GM19468 (cell line): ENCODE measurements around the gene RNF227.

Experiments used
- ATAC-seq: cut with Tn5 transposase; IDR thresholded peaks from one replicate; pipeline ENCODE4 v1.9.1; 2021; ENCODE audit warnings: mild to moderate bottlenecking, moderate library complexity, moderate number of reproducible peaks; ENCODE audit not compliant: unreplicated experiment; ENCODE audit errors: extremely low read depth

RNF227 gene

GRCh38 chr17:7893187-7893880, 22.8 kb downstream of the RNF227 start:
- no peak for ATAC-seq

DNA sequence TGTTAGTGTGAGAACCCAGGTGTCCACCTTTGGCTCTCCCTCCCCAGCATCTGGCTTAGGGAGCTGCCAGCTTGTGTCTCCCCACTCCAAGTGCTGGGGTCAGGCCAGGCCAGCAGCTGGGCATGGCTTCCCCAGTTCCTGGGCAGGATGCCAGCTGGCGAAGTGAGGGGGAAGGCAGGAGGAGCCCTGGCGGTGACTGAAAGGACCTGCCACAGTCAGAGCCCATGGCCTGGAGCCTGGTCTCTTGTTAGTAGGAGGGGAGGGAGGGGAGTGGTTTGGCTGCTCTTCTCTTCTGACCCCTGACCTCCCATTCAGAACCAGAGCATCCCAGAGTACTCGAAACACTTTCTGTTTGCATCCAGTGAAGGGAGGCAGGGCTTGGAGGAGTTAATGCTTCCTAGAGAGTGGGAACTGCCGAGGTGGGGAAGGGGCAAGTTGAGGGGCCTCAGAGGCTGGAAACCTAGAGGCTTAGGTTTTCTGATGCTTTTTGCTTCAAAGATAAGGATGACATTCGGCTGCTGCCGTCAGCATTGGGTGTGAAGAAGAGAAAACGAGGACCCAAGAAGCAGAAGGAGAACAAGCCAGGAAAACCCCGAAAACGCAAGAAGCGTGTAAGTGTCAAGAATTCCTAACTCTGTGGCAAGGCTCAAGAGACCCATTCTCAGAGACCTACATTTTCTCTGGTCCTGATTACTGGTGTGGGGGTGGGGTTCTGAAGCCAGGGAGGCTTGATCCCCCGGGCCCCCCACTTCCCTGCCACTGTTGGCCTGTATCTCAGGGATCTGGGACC, 26.7 kb downstream of the RNF227 start:
- ATAC-seq = no peak

DNA sequence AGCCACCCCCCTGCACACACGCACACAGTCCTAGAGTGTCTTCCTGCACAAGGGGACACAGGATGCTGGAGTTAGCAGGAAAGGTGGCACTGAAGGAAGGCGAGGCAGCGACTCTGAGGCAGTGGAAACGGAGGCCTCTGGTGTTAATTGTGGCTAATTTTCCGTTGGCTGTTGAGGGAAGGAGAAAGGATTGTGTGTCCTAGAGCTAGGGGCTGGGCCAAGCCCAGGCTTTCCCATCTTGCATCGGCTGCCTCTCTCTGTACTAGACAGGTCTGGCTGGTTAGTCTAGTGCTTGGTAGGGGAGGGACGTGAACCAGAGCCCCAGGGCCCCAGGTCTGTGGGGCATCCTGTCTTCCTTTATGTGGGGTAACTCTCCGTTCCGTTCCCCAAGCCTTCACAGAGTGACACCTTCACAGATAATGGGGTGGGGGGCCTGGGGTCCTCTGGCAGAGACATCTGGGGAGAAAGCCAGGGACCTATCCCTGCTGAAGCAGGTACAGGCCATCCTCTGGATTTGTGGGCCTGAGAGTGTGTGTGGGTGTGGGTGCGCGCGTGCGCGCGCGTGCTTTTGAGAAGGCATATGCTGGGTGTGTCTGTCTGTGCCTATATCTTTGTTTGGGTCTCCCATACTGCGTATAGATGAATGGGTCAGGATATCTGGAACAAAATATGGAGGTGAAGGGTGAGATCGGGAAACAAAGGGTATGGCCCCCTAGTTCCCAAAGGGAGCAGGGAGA, 27.7 kb downstream of the RNF227 start, which contains the start of gene CHD3:
Gene CHD3 (plus strand): TSS at position 606 of the 737 bp plus-strand sequence. CDS start 212 bp downstream, outside the sequence.
- no peak for ATAC-seq

DNA sequence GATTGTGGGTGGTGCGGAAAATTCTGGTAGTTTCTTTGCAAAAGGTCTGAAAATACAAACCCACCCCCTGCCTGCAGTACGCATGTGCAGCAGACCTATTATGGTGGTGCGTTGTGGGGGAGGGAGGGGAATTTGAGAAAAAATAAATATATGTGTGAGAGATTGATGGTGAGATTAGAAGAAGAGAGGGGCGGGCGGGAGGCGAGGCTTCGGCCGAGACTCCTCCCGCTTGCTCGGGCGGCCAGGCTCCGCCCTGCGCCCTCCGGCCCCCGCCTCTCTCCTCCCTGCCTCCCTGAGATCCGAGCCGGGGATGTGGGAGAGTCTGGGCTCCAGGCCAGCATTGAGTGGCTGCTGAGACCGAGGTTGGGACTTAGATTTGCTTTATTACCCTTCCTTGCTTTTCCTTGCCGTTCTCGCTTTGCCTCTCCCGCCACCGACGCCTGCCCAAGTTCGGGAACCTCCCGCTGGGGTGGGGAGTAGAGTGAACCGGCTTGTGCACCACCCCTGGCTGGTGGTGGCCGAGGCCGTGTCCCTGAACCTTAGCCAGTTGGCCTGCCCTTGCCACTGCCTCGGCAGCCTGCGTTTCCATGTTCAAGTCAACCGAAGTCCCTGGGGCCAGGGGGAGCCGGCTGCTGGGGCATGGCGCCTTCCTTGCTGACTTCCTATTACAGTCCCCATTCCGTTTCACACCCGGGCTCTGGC, 28.5 kb downstream of the RNF227 start:
- ATAC-seq = no peak

DNA sequence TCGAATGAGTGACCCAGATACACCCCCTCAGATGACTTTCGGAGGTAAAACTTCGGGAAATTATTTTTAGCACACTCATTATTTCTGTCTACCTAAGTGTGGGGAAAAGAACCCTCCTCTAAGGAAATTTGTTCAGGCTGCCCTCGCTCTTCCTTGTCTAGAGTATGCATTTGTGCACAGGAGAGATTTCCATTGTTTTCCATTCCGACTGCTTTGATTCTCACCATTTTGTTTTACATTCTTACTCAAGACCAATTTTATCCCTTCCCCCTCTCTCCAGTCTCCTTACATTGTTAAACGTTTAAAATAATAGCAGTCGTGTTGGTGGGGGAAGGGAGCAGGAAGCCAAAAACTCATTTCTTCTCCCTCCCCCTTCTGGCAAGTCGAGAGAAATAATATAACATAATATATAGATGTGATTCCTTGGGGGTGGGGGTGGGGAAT, 29.0 kb downstream of the RNF227 start:
- ATAC-seq = no peak

- no peak for ATAC-seq
Measured at GRCh38 chr17:7886227-7887037, 29.7 kb downstream of the RNF227 start.

DNA sequence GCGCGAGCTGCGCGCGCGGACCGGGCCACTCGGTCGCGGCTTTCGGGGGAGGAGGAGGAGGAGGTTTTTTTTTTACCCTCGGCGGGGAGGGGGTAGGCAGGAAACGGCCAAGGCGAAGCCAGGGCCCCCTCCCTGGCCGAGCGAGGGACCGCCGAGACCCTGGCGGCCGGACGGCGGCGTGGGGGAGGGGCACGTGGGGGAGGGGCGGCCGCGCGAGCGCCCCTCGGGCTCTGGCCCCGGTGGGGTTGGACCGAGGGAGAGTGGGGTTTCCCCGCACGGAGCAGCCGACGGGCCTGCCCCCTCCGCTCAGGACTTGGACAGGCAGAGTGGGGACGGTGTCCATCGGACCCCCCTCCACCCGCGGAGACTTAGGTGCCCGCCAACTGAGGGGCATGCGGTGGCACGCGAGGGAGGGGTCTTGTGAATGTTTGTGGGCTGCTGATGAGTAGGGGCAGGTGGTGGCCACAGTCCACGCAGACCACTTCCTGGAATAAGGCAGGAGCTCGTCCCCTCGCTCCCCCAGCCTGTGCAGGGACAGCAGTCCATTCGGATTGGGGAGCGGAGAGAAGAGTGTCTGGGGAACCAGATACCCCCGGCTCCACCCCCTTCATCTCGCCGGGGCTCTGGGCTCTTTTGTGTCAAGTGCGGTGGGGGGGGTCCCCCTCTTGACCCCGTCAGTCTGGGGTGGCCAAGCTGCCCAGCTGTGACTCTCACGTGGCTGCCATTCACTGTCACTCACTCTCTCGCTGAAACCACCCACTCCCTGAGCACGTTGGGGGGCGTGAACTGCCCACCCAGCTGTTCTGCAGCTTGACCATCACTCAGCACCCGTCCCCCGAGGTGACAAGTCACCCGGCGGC, 30.5 kb downstream of the RNF227 start:
- ATAC-seq = no peak

DNA sequence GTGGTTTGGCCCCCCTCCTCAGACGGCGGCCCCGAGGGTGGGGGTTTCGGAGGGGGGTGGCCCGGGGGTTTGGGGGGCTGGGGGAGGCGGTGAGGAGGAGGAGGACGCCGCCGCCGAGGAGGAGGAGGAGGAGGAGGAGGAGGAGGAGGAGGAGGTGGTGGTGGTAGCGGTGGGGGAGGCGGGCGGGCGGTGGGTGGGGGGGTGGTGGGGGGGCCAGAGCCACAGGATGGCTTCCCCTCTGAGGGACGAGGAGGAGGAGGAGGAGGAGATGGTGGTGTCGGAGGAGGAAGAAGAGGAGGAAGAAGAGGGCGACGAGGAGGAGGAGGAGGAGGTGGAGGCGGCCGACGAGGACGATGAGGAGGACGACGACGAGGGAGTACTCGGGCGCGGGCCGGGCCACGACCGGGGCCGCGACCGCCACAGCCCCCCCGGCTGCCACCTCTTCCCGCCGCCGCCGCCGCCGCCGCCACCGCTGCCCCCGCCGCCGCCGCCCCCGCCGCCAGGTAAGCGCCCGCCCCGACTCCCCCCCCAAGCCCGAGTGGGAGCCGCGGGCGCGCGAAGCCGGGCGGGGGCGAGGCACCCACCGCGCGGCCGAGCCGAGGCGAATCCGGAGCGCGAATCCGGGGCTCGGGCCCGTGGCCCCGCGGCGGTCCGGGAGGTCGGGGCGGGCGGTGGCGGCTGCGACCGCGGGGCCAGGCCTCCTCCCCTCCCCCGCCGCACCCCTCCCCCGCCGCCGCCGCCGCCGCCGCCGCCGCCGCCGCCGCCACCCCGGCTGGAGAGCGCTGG, 31.3 kb downstream of the RNF227 start:
- ATAC-seq = no peak

- no peak for ATAC-seq
Measured at GRCh38 chr17:7883781-7884386, 32.2 kb downstream of the RNF227 start.

- ATAC-seq = no peak
Measured at GRCh38 chr17:7882629-7883028, 33.5 kb downstream of the RNF227 start.

GRCh38 chr17:7882068-7882467, 34.0 kb downstream of the RNF227 start:
- no peak for ATAC-seq

- ATAC-seq = no peak
Measured at GRCh38 chr17:7881276-7882054, 34.6 kb downstream of the RNF227 start.

DNA sequence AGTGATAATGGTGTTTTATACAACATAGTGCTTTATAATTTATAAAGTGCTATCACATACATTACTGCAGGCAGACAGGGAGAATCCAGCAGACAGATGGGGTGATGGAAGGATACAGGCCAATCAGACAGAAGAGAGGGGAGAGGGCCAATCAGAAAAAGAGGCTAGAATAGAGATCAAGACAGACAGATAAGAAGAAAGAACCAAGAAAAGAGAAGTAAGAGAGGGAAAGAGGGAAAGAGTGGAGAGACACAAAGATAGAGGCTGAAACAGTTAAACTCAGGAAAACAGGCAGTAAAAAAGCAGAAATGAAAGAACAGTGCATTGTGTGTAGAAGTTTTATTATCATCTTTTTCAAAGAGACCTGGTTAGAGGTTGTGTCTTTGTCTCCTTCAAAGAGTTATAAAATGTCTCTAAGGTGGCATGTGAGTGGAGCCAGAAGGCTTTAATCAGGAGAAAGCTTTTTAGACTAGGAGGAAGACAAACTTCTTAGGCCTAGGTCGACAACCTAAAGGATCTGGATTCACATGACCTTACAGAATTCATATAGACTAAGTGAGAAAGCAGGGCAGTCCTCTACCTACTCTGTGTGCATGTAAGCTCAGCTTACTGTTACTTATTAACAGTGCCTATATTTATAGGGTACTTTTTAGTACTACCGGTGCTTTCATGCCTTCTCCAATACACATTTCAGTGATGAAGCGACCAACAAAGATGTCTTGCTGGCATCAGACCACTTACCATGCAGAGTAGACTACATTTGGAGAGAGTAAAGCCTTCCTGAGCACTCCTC, 35.8 kb downstream of the RNF227 start:
- ATAC-seq = no peak

- no peak for ATAC-seq
Measured at GRCh38 chr17:7878234-7878633, 37.9 kb downstream of the RNF227 start.

- ATAC-seq = no peak
Measured at GRCh38 chr17:7875804-7876370, 40.2 kb downstream of the RNF227 start.
